GM21515 (cell line): Measurements from ENCODE around the gene IGDCC3.

Experiments used
- ATAC-seq: cut with Tn5 transposase; IDR thresholded peaks from one replicate; pipeline ENCODE4 v1.9.1; 2021; ENCODE audit not compliant: unreplicated experiment

The IGDCC3 gene

DNA sequence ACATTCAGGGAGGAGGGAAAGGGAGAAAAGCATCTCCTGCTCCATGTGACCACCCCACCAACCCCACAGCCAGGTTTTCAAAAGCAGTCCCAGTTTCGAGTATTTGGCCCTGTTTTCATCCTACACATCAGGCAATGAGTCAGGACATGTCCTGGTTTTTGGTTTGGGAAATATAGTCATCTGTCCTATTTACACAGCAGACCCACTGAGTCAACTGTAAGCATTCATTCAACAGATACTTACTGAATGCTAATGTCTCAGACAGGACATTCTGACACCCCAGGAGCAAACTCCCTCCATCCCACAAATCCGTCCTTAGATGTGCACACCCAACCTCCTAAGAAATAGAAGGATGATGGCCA lies 32.9 kb downstream of the IGDCC3 start:
- no peak for ATAC-seq

DNA sequence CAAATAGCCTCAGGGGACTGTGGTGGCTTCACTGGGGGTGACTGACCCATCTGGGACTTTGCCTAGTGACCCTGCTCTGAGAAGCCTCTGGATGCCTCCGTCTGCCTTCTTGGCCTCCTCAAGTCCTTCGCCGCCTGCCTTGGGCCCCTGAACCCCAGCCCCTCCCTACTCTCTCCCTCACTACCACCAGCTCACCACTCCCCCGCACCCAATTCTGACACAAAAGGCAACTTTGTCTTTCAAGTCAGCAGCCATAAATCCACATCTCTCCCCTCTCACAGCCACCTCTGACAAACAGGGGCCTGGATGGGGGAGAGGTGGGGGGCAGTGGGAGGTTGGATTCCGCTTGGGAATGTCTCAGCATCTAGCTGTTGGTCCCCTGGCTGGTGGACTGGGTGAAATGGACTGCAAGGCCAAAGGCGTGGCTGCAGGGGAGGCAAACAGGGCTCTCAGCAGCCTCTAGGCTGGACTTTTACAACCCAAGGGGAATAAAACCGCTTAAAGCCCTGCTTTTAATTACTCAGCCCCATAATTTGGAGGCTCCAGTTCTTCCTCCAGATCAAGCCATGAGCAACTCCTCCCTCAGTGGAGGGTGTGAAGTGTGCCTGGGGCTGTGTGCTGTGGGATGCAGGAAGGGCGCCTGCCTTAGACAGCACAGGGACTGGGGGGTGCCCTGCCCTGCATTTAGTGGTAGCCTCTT lies 33.4 kb downstream of the IGDCC3 start:
- no peak for ATAC-seq

DNA sequence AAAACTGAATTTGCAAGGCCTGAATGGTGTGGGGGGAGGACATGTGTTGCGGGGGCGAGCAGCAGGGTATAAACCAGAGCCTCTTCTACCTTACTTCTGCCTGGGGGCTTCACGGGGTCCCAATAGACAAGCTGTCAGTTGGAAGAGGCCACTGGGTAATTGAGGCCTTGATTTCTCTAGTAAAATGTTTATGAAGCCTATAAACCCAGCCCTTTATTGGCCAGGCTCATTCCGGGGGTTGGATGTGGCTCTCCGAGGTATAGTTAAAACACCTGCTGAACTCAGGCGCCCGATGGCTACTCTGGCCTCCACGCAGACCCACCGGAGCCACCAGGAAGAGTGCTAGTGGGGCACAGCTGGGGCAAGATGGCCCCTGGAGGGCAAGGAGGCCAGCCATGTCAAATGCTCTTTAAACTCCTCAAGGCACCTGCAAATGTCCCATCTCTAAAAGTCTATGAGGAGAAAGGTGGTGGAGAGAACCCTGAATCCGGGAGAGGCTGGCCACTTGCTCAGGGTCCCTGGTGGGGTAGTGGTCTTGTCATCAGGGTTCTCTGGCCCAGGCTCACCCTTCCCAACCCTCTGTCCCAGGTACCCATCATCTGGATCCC lies 34.3 kb downstream of the IGDCC3 start:
- no peak for ATAC-seq

DNA sequence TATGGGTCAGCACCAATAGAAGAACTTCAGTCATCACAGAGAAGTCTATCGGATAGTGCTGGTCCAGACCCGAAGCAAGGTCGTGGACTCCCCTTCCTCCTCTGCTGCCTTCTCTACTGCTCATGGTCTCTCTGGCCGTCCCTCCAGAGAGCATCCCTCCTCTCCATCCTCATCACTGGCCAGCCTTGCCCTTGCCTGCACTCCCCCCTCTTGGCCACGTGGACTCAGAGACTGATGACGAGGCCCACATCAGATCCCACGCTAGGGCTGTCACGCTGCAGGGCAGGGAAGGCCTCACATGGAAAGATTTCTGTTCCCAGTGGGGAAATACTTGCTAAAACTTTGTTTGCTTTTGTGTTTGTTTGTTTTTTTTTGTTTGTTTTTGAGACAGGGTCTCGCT lies 35.3 kb downstream of the IGDCC3 start:
- no peak for ATAC-seq

DNA sequence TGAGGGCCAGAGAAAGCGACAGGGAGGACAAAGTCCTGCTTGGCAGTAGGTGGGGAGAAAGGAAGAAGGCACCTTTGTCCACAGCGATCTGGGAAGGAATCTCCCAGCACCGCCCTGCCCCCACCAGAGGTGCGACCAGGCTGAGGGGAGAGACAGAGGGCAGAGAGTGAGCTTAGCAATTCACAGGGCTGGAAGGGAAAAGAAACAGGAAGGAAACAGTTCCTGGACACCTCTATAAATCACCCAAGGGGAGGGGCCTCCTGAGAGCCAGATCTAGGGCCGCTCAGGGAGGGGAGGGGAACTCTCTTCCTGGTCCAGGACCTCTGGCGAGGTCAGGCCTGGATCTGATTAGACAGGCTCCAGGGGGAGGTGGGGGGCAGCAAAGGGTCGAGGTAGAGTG lies 37.9 kb downstream of the IGDCC3 start:
- no peak for ATAC-seq

DNA sequence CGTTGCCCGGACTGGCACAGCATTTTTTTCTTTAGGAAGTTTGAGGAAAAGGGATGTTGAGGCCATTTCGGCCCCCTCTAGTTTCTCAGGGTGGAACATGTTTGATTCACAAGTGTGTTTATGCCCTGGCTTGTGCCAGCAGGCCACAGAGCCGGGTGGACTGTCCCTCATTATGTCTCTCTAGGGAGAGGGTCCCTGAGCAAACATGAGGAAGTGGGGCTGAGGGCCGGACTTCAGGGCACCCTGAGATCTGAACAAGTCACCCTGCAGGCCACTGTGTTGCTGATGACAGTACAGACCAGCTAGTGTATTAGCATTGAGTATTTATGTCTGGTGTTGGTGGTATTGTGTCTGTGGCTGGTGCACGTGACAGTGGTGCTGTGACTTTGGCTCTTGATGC lies 38.4 kb downstream of the IGDCC3 start:
- no peak for ATAC-seq

DNA sequence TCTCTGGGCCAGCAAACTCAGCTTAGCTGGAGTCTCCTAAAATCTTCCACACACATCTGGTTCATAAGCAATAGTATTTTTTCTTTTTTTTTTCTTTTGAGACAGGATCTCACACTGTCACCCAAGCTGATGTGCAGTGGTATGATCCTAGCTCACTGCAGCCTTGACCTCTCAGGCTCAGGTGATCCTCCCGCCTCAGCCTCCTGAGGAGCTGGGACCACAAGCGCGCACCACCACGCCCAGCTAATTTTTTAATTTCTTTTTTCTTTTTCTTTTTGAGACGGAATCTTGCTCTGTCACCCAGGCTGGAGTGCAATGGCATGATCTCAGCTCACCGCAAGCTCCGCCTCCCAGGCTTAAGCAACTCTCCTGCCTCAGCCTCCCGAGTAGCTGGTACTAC lies 39.0 kb downstream of the IGDCC3 start:
- ATAC-seq: no peak

DNA sequence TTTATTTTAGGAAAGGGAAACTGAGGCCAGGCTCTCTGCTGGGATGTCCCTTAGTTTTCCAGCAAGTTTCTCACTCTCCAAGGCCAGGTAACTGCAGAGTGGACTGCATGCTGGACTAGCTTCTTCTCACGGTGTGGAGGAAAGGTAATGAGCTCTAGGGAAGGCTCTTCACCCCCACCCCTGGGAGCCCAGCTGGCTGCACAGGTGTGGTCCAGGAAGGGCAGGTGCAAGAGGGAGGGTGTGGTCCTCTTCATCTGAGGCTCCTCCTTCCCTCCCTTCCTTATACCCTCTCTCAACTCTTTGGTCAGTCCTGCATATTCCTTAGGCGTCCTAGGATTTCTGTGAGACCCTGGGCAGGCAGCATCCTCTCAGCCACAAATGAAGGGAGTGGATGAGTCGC lies 39.4 kb downstream of the IGDCC3 start:
- ATAC-seq: no peak

DNA sequence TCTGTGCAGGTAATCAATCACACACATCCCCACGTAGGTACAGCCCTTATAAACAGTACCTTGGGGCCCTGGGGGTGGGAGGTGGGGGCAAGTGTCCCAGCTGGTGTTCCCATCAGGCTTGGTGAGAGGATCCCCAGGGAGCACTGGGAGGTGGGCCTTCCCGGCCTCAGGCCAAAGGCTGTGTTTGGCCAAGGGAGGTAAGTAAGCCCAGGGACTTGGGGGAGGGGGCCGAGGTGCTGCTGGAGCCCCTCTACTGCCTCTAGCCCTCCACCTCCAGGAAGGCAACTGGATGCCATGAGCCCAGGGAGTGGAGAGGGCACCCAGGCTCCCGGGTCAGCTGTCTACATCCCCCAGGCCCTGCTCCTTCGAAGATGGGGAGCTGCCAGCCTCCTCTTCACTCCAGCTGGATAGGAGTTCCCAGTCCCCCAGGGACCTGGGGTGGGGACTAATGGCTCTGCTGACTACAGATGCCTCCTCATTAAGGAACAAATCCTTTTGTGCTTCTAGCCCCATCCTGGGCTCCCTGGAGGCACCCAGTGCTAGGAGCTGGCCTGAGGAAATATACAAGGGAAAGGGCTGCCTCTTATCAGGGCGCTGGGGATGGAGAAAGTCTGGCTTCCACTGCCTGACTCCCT lies 40.2 kb downstream of the IGDCC3 start:
- no peak for ATAC-seq

DNA sequence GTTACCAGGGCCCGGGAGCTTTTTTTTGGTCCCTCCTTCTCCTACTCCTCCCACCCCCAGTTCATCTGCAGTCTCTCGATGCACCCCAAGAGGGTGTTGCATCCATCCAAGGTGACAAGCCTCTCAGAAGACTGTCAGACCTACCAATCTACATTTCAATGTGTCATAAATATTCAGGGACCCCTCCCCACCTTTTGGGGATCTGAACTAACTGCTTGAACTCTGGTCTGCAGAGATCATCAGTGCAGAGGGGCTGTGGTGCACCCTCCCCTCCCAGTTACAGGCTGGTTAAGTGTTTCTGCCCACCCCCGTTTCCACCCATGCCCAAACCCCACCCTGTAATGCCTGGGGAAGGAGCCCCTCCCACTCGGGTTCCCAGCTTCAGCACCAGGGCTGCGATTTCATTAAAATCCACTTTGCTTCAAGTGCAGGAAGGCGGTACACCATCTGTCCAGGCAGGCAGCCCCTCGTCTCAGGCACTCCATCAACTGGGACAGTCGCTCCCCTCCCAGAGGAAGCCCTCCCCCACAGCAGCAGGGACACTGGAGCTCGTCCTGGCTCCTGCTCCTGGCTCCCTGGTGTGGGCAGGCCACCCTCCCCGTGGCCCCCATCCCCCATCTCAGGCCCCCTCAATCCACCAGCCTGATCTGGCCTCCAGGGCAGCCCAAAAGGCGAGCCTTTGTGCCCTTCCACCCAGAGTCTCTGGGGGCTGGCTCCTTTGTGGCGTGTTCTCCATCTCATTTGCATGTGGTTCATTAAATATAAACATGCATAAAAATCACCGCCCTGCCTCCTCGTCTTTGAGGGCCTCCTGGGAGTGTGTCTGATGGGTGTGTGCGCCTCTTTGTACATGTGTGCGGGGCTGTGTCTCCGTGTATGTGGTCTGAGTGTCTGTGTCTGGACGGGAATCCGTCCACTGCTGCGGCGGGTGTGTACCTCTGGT lies 41.0 kb downstream of the IGDCC3 start:
- no peak for ATAC-seq

DNA sequence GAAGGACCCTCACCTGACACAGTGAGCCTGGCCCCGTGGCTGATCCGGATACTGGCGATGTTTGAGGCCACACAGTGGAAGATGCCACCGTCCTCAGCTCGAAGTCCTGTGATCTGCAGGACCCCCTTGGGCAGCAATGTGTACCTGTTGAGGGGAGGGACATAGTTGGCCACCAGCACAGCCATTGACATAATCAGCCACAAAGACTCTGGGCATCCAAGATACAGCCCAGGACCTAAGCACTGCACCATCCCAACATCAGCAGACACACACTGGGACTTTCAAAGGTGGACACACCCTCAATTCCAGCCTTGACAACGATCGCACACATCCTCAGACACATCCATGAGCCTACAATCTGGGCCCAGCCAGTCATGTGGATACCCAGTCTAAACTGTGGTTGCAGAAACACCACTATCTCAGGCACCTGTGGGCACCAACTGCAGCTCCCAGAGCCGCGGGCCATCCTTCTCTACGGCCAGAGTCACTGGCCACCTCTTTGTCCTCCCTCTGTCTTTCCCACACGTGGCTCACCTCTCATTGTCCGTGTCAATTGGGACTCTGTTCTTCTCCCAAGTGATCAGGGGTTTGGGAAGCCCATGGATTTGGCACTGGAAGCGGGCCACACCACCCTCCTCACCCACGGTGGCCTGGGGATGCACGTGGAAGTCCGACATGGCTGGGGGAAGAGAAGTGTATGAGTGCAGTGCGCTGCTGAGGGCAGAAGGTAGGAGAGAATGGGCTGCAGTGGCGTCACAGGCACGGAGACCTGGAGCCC lies 42.3 kb downstream of the IGDCC3 start:
- no peak for ATAC-seq

DNA sequence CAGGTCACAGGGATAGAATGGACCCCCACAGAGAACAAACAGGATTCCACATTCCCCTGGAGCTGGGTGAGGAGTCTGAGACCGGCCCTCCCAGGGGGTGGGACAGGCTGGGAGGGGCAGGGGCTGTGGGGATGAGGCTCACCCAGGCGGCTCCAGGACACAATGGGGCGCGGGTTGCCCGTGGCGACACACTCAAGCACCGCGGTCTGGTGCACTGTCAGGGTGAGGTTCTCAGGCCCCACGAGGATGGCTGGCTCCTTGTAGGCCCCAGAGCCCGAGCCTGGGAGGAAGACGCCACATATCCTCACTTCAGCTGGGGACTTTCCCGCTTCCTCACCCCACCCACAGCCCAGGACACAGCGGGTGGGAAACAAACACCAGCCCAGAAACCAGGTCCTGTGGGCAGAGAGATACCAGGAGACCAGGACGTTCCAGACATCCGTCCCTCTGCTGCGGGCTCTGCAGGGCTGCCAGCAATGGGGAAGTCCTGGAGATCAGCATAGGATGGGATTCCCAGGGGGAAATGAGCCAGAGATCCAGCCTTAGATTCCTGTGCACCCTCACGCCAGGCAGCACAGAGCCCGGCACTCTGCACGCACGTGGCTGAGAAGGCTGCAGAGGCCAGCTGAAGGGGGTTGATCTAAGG lies 43.1 kb downstream of the IGDCC3 start:
- no peak for ATAC-seq

DNA sequence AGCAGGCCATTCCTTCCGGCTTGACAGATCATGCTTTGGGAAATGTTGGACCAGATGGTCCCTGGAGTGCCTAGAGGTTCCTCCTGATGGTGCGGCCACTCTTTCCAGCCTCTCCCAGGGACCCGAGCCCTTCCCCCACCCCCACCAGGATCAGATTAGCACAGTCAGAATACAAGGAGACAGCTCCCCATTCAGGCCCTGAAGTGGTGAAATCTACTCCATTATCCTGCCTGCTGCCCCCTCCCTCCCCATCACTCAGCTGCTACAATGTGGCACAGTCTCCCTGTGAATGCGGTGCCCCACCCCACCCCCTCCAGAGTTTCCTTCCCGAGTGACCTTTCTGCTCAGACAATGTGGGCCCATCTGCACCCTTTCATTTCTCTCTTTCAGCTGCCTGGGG lies 43.9 kb downstream of the IGDCC3 start:
- no peak for ATAC-seq

DNA sequence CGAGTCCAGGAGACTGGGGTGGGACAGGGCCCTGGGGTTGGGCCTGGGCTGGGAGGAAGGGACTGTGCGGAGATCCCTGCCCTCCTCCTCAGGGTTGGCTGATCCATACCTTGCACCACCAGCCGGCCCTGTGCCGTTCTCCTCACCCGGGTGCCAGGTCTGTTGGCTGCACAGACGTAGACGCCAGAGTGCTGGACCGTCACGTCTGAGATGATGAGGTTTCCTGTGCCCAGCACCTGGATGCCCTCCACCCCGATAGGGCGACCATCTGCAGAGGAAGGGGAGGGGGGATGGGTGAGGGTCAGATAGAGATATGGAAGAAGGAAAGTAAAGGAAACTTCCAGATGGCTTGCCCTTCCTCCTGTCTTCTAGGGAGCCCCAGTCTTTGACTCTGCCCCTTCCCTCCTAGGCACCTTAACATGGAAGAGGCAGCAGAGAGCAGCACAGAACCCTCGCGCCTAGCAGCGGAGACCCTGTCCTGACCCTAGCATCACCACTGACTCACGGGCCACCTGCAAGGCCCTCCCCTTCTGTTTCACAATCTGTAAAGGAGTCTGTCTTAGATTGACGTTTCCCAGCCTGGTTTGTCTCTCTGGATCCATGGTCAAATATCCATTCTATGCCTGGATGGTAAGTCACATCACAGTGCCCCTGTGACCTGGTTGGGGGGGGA lies 44.5 kb downstream of the IGDCC3 start:
- ATAC-seq: no peak

DNA sequence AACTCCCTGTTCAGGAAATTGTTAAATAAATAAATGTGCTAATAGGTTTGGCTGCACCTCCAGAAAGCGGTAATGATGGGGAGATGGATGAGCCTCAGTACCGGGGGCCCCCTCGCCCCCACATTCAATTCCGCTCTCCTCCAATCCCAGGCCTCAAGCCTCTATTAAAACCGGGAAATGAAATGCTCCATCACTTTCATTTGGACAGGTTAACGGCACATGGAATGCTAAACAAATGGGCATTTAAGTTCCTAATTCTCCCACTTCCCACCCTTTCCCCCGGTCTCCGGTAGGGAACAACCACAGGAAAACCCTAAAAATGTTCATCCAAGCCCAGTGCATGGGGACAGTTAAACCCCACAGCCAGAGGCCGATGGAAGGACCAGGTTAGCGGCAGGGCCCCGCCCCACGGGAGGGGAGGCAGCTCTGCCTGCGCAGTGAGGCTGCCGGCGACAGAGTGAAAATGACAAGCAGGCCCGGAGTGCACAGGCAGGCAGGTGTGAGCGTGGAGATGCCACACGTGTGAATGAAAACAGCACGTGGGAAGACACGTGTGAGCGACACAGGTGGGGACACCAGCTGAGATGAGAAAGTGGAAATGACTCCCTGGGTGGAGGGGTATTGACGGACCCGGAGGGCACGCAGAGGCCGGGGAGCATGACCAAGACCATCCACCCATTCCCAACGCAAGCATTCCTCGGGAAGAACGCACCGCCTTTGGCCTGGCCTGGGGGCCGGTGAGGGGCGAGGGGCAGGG lies 45.2 kb downstream of the IGDCC3 start:
- no peak for ATAC-seq

DNA sequence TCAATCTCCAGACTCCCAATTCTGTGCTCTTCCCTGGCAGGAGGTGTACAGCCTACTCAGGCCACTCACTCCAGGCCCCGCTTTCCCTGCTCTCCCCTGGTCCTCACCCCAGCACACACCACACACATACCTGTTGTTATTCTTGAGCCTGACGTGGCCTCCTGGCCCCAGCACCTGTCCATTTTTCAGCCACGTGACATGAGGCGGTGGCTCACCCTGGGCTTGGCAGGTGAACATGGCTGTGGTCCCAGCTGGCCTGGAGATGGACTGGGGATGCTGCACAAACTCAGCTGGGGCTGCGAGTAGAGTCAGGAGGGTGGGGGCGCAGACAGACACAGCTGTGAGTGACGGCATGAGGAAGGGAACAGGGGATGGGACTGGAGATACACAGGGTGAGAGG lies 46.0 kb downstream of the IGDCC3 start:
- no peak for ATAC-seq

DNA sequence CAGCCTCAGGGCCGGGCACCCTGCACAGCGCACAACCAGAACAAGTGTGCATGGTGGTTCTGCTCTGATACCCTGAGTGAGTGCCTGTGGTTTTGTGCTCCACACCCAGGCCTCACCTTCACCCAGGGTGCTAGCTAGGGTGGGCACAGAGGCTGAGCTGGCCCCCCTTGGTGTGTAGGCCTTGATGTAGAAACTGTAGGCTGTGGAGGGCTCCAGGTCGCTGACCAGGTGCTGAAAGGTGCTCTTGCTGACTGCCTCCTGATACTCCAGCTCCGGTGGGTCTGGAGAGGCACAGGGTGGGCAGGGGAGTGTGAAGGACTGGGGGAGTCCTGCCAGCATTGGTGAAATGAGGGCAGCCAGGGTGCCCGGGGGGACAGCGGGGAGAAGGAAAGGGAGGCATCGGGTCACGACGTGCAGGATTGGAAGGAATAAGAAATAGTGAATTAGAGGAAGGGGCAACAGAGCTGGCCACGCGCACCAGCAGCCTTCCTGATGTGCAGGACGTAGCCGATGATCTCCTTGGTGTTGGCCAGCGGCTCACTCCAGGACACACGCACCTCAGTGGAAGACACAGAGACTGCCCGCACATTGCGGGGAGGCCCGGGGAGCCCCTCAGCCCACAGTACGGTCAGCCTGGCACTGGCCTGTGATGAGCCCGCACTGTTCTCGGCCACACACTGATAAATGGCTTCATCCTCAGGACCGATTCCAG lies 46.7 kb downstream of the IGDCC3 start:
- no peak for ATAC-seq

DNA sequence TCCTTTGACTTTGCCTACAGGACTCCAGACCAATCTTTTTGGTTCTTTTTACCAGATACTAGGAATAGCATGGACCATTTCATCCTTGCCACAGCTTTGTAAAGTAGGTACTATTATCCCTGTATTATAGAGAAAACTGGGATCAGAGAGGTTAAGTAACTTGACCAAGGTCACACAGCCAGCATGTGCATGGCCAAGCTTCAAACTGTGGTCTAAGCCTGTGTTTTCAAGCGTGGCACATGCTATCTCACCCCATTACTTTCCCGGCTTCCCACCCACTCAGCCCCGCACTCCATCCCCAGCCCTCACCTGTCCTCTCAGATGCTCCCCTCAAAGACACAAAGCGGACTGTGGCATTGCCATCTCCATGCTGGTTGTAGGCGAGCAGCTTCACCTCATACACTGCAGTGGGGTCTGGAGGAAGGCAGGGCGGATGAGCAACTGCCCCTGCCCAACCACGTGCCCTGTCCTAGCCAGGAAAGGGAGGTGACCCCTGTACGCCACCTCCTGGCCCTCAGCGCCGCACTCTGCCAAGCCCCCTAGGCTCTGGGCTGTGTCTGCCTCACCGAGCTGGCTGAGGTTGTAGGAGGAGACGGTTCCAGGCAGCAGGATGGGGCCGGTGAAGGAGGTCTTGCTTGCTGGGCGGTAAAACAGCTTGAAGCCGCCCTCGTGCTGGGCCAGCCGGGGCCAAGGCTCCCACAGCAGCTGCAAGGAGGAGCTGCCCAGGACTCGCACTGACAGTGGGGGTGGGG lies 47.6 kb downstream of the IGDCC3 start:
- ATAC-seq: no peak
